Fibroblast of skin of scalp (primary cell): ENCODE data around the gene ZEB2.

ENCODE experiments used
- DNase-seq: peaks from one replicate; pipeline ENCODE4 v3.0.0-alpha.2; 2013

Gene ZEB2

GRCh38 chr2:144448389-144449027, 71.4 kb downstream of the ZEB2 start:
- DNase-seq = no peak

- DNase-seq = no peak
Observed at GRCh38 chr2:144447535-144447934, 72.4 kb downstream of the ZEB2 start.

- no peak for DNase-seq
Observed at GRCh38 chr2:144446136-144446535, 73.8 kb downstream of the ZEB2 start.

GRCh38 chr2:144445196-144445595, 74.7 kb downstream of the ZEB2 start:
- no peak for DNase-seq

GRCh38 chr2:144443837-144444817, 75.8 kb downstream of the ZEB2 start:
- DNase-seq = no peak

GRCh38 chr2:144441711-144442141, 78.2 kb downstream of the ZEB2 start:
- no peak for DNase-seq

- DNase-seq = no peak
Observed at GRCh38 chr2:144439993-144440392, 79.9 kb downstream of the ZEB2 start.

- DNase-seq = no peak
Observed at GRCh38 chr2:144438801-144439631, 80.9 kb downstream of the ZEB2 start.

- no peak for DNase-seq
Observed at GRCh38 chr2:144437636-144438035, 82.3 kb downstream of the ZEB2 start.

GRCh38 chr2:144434425-144435222, 85.3 kb downstream of the ZEB2 start:
- DNase-seq = no peak

GRCh38 chr2:144432921-144433320, 87.0 kb downstream of the ZEB2 start:
- DNase-seq = no peak

- DNase-seq = no peak
Observed at GRCh38 chr2:144431998-144432397, 87.9 kb downstream of the ZEB2 start.

GRCh38 chr2:144431392-144431783, 88.5 kb downstream of the ZEB2 start:
- DNase-seq = no peak

- no peak for DNase-seq
Observed at GRCh38 chr2:144430722-144431391, 89.1 kb downstream of the ZEB2 start.

GRCh38 chr2:144429396-144430112, 90.4 kb downstream of the ZEB2 start:
- DNase-seq = no peak

GRCh38 chr2:144426981-144427479, 92.9 kb downstream of the ZEB2 start:
- peak; percentile 55 for DNase-seq

- DNase-seq = no peak
Observed at GRCh38 chr2:144426355-144426754, 93.6 kb downstream of the ZEB2 start.

GRCh38 chr2:144424559-144425240, 95.2 kb downstream of the ZEB2 start:
- DNase-seq = no peak

GRCh38 chr2:144421606-144422510, 98.1 kb downstream of the ZEB2 start:
- DNase-seq = no peak
